GM12873 (cell line): ENCODE results near the gene ENPP6.

Source experiments
- TF ChIP-seq, protein P1 (sequence below): IDR thresholded peaks from 2 replicates; pipeline ENCODE4 v1.5.1; 2012; ENCODE audit warnings: low read depth, mild to moderate bottlenecking, moderate library complexity, low read length, control low read depth; ENCODE audit not compliant: insufficient read depth; ENCODE audit errors: missing control alignments

ENPP6 gene

DNA sequence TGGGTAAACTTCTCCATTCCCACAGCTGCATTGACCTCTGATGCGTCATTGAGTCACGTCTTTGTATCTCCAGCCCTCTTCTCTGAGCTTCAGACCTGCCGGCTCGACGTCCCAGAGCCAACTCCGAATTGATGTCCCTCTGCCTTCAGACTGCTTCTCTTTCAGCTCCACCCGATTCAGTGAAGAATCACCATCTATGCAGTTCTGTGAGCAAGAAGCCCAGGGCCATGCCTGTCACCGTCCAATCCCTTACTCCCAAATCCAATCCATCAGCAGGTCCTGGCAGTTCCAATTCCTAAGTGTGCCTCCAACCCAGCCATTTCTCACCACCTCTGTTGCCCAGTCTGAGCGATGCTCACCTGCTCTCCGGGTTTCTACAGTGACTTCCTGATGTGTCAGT is 70.7 kb downstream of the ENPP6 start:
- TF ChIP-seq, protein P1, sequence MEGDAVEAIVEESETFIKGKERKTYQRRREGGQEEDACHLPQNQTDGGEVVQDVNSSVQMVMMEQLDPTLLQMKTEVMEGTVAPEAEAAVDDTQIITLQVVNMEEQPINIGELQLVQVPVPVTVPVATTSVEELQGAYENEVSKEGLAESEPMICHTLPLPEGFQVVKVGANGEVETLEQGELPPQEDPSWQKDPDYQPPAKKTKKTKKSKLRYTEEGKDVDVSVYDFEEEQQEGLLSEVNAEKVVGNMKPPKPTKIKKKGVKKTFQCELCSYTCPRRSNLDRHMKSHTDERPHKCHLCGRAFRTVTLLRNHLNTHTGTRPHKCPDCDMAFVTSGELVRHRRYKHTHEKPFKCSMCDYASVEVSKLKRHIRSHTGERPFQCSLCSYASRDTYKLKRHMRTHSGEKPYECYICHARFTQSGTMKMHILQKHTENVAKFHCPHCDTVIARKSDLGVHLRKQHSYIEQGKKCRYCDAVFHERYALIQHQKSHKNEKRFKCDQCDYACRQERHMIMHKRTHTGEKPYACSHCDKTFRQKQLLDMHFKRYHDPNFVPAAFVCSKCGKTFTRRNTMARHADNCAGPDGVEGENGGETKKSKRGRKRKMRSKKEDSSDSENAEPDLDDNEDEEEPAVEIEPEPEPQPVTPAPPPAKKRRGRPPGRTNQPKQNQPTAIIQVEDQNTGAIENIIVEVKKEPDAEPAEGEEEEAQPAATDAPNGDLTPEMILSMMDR, result no peak

DNA sequence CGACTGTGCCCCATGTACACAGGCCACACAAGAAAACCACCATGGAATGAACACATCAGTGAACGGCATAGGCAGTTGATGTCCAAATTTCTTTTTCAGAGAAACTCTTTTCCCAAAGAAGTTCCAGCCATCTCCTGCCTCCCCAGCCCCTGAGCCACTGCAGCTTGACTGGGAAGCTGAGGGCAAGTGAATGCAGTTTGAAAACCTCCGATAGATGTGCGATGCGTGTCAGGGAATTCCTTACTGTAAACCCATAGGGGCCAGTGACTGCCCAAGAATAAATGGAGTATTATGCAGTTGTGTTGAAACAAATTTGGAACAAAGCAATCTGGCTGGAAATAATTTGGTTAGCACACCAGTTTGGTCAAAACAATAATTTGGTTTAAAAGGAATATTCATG is 72.1 kb downstream of the ENPP6 start:
- TF ChIP-seq, protein P1, result no peak

DNA sequence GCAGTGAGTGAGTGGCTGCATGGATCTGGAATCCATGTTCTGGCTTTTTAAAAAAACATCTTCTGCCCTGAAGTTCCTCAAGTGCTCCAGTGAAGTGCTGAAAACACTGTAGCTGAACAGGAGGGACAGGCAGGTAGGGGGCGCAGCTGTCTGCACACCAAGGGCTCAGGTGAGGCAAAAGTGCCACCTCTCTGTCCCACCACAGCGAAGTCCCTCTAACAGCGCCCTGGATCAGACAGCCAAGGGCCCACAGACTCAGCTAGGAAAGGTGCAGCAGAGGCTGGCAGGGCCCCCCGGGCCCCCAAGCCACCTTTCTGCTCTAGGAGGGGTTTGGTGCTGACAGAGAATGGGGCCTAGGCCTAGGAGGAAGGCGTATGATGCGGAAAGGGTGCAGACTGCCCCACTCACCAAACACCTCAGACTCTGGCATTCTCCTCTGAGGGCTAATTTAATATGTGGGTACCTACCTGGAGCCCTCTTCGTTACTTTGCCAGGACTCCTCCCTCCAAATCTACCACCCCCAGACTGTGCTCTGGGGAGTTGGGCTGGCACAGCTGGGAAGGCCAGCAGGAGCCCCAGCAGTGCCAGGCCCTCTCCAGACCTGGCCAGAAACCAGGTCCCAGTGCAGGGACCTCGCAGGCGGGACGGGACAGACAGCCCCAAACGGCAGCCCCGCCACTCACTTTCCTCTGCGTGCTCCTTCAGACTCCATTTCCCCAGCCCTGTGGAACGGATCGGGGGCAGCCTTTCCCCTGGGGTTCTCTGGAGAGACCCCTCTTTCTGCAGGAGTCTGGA is 73.7 kb downstream of the ENPP6 start:
- TF ChIP-seq, protein P1, result peak; percentile 42

GRCh38 chr4:184142121-184143000 is 75.3 kb downstream of the ENPP6 start:
- TF ChIP-seq, protein P1, result no peak

DNA sequence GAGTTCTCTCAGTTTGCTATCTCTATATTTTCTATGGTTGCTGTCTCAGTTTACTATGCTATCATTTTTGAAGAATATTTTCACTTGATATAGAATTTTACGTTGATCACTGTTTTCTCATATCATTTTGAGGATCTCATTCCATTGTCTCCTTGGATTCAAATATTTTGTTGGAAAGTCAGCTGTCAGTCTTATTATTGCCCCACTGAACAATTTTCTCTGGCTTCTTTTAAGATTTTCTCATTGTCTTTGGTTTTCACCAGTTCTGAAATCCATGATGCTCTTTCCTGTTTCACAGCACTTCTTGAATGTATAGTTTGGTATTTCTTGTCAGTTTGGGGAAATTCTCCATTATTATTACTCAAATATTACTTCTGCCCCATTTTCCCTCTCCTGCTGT is 81.1 kb downstream of the ENPP6 start:
- TF ChIP-seq, protein P1, result no peak

- TF ChIP-seq, protein P1, result no peak
Observed at GRCh38 chr4:184126800-184127199, 90.9 kb downstream of the ENPP6 start.

- TF ChIP-seq, protein P1, result no peak
Observed at GRCh38 chr4:184122631-184123408, 94.9 kb downstream of the ENPP6 start.
